ENCODE results near the gene FCMR. TPM values are rescaled to one million over a fixed set of nuclear protein-coding genes. Genes with fewer than 3 reads are reported as not detected.

FCMR gene
- total and polyA plus RNA-seq, 10 of the 15 experiments (the other 5 are each of a cell fraction or from before 2014, with no cell fraction given) = 79.7 to 245 (median 123) TPM

DNA sequence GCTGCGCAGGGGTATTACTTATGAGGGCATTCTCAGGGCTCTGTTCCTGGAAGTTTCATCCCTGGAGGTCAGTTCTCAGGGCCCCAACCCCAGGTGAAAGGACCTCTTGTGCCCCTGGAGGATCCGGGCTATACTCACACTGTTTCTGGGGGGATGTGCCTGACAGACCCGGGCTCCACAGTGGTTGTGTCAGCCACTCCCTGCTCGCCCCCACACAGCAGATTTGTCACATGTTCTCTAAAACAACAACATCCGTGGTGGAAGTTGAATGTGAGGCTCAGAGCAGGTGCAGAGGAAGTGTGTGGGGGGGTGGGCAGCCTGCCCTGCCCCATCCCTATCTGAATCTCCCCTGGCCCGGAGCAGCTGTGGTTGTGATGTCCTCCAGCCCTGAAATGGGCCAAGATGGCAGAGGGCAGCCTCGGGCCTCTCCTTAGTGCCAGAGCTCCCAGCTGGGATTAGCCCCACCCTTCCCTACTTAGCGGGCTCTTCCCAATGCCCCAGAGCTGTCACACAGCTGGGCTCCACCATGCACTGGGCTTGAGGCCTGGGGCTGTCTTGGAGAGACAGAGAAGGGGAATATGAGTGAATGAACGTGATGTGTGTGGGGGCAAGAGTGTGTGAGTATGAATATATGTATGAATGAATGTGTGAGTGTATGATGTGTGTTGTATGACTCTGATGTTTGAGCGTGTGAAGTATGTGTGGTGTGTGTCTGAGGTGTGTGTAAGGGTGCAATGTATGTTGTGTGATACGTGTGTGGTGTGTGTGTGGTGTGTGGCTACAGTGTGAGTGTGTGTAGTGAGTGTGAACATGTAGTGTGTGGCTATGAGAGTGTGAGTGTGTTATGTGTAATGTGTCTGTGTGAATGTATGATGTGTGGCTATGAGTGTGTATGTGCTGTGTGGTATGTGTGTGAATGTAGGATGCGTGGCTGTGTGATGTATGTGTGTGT, 1.5 kb upstream of the FCMR start (continued):
- TF ChIP-seq, protein P1, sequence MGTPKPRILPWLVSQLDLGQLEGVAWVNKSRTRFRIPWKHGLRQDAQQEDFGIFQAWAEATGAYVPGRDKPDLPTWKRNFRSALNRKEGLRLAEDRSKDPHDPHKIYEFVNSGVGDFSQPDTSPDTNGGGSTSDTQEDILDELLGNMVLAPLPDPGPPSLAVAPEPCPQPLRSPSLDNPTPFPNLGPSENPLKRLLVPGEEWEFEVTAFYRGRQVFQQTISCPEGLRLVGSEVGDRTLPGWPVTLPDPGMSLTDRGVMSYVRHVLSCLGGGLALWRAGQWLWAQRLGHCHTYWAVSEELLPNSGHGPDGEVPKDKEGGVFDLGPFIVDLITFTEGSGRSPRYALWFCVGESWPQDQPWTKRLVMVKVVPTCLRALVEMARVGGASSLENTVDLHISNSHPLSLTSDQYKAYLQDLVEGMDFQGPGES (IDR thresholded peaks at IDR 0.05) = no peak
- TF ChIP-seq ZNF207 (IDR thresholded peaks at IDR 0.05; ENCODE audit: borderline replicate concordance) (peak; percentile 17; the same call in 1 of the 2 replicates), ZNF274 (IDR thresholded peaks at IDR 0.05; ENCODE audit: insufficient read depth, insufficient read length) (no peak), SMARCA5 (IDR thresholded peaks at IDR 0.05) (no peak), RAD51 (IDR thresholded peaks at IDR 0.05) (peak; percentile 83), SPI1 (IDR thresholded peaks at IDR 0.05; ENCODE audit: borderline replicate concordance, insufficient read depth, low read depth, low read length) (peak; percentile 83), CBFB (IDR thresholded peaks at IDR 0.05; ENCODE audit: low read depth) (peak; percentile 76; the same call in 1 of the 2 replicates), CREM (IDR thresholded peaks at IDR 0.05; ENCODE audit: low read depth) (peak; percentile 53; the same call in 1 of the 2 replicates), RELA (IDR thresholded peaks at IDR 0.05; ENCODE audit: borderline replicate concordance, partially characterized antibody) (peak; percentile 16), MYC (IDR thresholded peaks at IDR 0.05; ENCODE audit: insufficient read depth, insufficient read length, insufficient replicate concordance, low read length, severe bottlenecking) (peak; percentile 65), ZNF622 (IDR thresholded peaks at IDR 0.05) (no peak), MEF2B (IDR thresholded peaks at IDR 0.05; ENCODE audit: partially characterized antibody, poor library complexity, severe bottlenecking) (peak; percentile 64), BCL11A (IDR thresholded peaks at IDR 0.05; ENCODE audit: low read depth, low read length) (peak; percentile 46; the same call in 1 of the 2 replicates), POLR2AphosphoS5 (IDR thresholded peaks at IDR 0.05; ENCODE audit: low read length) (peak; percentile 78), GATAD2B (conservative IDR thresholded peaks at IDR 0.05; ENCODE audit: low read depth) (peak; percentile 88), STAT1 (conservative IDR thresholded peaks at IDR 0.05) (no peak; the same call in 1 of the 2 replicates), TARDBP (IDR thresholded peaks at IDR 0.05; ENCODE audit: borderline replicate concordance) (peak; percentile 73), EP300 (IDR thresholded peaks at IDR 0.05; ENCODE audit: borderline replicate concordance in 1 of 2, control insufficient read depth in 1 of 2, low read depth in 2 of 2, low read length in 2 of 2) (peak; percentile 79 to 92), IKZF2 (IDR thresholded peaks at IDR 0.05) (peak; percentile 83 to 87)
- TF ChIP-seq, protein P2, sequence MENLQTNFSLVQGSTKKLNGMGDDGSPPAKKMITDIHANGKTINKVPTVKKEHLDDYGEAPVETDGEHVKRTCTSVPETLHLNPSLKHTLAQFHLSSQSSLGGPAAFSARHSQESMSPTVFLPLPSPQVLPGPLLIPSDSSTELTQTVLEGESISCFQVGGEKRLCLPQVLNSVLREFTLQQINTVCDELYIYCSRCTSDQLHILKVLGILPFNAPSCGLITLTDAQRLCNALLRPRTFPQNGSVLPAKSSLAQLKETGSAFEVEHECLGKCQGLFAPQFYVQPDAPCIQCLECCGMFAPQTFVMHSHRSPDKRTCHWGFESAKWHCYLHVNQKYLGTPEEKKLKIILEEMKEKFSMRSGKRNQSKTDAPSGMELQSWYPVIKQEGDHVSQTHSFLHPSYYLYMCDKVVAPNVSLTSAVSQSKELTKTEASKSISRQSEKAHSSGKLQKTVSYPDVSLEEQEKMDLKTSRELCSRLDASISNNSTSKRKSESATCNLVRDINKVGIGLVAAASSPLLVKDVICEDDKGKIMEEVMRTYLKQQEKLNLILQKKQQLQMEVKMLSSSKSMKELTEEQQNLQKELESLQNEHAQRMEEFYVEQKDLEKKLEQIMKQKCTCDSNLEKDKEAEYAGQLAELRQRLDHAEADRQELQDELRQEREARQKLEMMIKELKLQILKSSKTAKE (IDR thresholded peaks at IDR 0.05; ENCODE audit: low read depth, poor library complexity, severe bottlenecking) = peak; percentile 75
- TF ChIP-seq, protein P3, sequence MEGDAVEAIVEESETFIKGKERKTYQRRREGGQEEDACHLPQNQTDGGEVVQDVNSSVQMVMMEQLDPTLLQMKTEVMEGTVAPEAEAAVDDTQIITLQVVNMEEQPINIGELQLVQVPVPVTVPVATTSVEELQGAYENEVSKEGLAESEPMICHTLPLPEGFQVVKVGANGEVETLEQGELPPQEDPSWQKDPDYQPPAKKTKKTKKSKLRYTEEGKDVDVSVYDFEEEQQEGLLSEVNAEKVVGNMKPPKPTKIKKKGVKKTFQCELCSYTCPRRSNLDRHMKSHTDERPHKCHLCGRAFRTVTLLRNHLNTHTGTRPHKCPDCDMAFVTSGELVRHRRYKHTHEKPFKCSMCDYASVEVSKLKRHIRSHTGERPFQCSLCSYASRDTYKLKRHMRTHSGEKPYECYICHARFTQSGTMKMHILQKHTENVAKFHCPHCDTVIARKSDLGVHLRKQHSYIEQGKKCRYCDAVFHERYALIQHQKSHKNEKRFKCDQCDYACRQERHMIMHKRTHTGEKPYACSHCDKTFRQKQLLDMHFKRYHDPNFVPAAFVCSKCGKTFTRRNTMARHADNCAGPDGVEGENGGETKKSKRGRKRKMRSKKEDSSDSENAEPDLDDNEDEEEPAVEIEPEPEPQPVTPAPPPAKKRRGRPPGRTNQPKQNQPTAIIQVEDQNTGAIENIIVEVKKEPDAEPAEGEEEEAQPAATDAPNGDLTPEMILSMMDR (IDR thresholded peaks at IDR 0.05 in 2 of 3, conservative IDR thresholded peaks at IDR 0.05 in 1 of 3; ENCODE audit: control insufficient read depth in 2 of 3, extremely low read depth in 1 of 3, insufficient read depth in 1 of 3, low read depth in 3 of 3, low read length in 3 of 3) = 0 out of 6 replicates have a peak, but pooled peaks of 1 of the 3 experiments have one; percentile 12
- TF ChIP-seq, protein P4, sequence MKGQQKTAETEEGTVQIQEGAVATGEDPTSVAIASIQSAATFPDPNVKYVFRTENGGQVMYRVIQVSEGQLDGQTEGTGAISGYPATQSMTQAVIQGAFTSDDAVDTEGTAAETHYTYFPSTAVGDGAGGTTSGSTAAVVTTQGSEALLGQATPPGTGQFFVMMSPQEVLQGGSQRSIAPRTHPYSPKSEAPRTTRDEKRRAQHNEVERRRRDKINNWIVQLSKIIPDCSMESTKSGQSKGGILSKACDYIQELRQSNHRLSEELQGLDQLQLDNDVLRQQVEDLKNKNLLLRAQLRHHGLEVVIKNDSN (IDR thresholded peaks at IDR 0.05; ENCODE audit: borderline replicate concordance, extremely low read length, insufficient read depth, low read depth, low read length) = peak; percentile 58

Data from GM12878 (cell line).